A673 (cell line): Measurements from ENCODE around the gene PIGK. TPM values are rescaled to one million over a fixed set of nuclear protein-coding genes. Genes with fewer than 3 reads are reported as not detected.

ENCODE experiments used
- Bru-seq: library from RNA; stranded (reverse); fragments of 400-500 nt; gene quantifications from one replicate; lab custom pipeline; 2021; lab: Mats Ljungman, UMichigan
- BruChase-seq, 2 experiments: library from RNA; stranded (reverse); fragments of 400-500 nt; gene quantifications; one replicate each; lab custom pipeline; 2021; lab: Mats Ljungman, UMichigan
- BruUV-seq: library from RNA; stranded (reverse); fragments of 400-500 nt; replicated peaks from 2 replicates; lab custom pipeline; 2021; lab: Mats Ljungman, UMichigan
- CTCF ChIA-PET: fragments of 300-600 bp; sonication (Branson Sonifier 250); formaldehyde crosslinking; loops from one replicate; lab custom pipeline; 2022; ENCODE audit warnings: antibody characterized with exemption; lab: Charles Lee
- POLR2A ChIA-PET: fragments of 300-600 bp; sonication (Branson Sonifier 250); formaldehyde crosslinking; loops from one replicate; lab custom pipeline; 2022; ENCODE audit warnings: antibody characterized with exemption; ENCODE audit not compliant: low non-redundant PET; lab: Charles Lee
- DNase-seq: peaks from one replicate; pipeline ENCODE4 v3.0.0-alpha.2; 2015; ENCODE audit warnings: low spot score
- H3K27ac ChIP-seq: fragments of 200-600 bp; sonication (generic); 2 replicates; pipeline ENCODE4 v1.5.1; 2016; ENCODE audit warnings: mixed run types, low read depth, mild to moderate bottlenecking, mixed read lengths, antibody characterized with exemption, low read length; ENCODE audit not compliant: poor library complexity, severe bottlenecking
- H3K27me3 ChIP-seq: fragments of 200-600 bp; sonication (generic); replicated peaks from 2 replicates; pipeline ENCODE4 v1.6.1; 2017; ENCODE audit warnings: mixed run types, low read depth, mild to moderate bottlenecking, mixed read lengths, antibody characterized with exemption, low read length; ENCODE audit not compliant: insufficient read depth, poor library complexity
- H3K36me3 ChIP-seq: fragments of 200-600 bp; sonication (generic); 2 replicates; pipeline ENCODE4 v1.6.1; 2016; ENCODE audit warnings: mixed run types, mild to moderate bottlenecking, mixed read lengths, antibody characterized with exemption, low read length; ENCODE audit not compliant: insufficient read depth, poor library complexity, severe bottlenecking
- H3K4me1 ChIP-seq: fragments of 200-600 bp; sonication (generic); 2 replicates; pipeline ENCODE4 v1.6.1; 2017; ENCODE audit warnings: mixed run types, mild to moderate bottlenecking, mixed read lengths, antibody characterized with exemption, low read length; ENCODE audit not compliant: insufficient read depth, poor library complexity, severe bottlenecking
- H3K4me3 ChIP-seq: fragments of 200-600 bp; sonication (generic); 2 replicates; pipeline ENCODE4 v1.5.1; 2016; ENCODE audit warnings: low read depth, mixed run types, mild to moderate bottlenecking, mixed read lengths, low read length; ENCODE audit not compliant: poor library complexity, severe bottlenecking
- H3K9me3 ChIP-seq: fragments of 200-600 bp; sonication (generic); 2 replicates; pipeline ENCODE4 v1.6.1; 2016; ENCODE audit warnings: mixed run types, low read depth, mild to moderate bottlenecking, mixed read lengths, antibody characterized with exemption, low read length; ENCODE audit not compliant: poor library complexity, severe bottlenecking
- EZH2 ChIP-seq: fragments of 200-600 bp; sonication (generic); IDR thresholded peaks from 2 replicates; pipeline ENCODE4 v1.6.1; 2017; ENCODE audit warnings: borderline replicate concordance, low read depth, mild to moderate bottlenecking, mixed read lengths, antibody characterized with exemption, low read length; ENCODE audit not compliant: poor library complexity, severe bottlenecking
- intact Hi-C: fragments of 100-400 bp; cut with micrococcal nuclease; formaldehyde crosslinking; loops from one replicate; pipeline ENCODE4 v1.10.0; 2022; ENCODE audit not compliant: unreplicated experiment
- long read RNA-seq: library from polyadenylated mRNA; stranded (forward); transcript quantifications from one replicate; pipeline ENCODE4 v2.0.0, GENCODE V29; 2022
- total RNA-seq: library from RNA; stranded (reverse); gene quantifications from 2 replicates; pipeline ENCODE4 v1.2.3, GENCODE V29; 2021
- TF ChIP-seq, protein P1 (sequence below): fragments of 300-800, 200-600 bp; sonication (generic); conservative IDR thresholded peaks from 2 replicates; pipeline ENCODE4 v1.5.1; 2017; ENCODE audit warnings: low read depth, mild to moderate bottlenecking, antibody characterized with exemption, low read length, moderate library complexity, mixed read lengths

Gene PIGK
- total RNA-seq (28.8 and 34.3 TPM in 2 replicates), Bru-seq, nascent RNA (percentile 68 among the genes with signal in this experiment), BruChase-seq, experiment 1, labeled RNA remaining after a 2-hour chase (percentile 57 among the genes with signal in this experiment), BruChase-seq, experiment 2, labeled RNA remaining after a 6-hour chase (percentile 55 among the genes with signal in this experiment)
- long read RNA-seq, full-length matches to known transcripts, result 92 of 110 reads
- long read RNA-seq, partial matches to known transcripts, result 3 of 110 reads
- long read RNA-seq, other reads (novel, unspliced or antisense), result 15 of 110 reads

GRCh38 chr1:77219166-77219887 lies at the start of gene PIGK:
Gene PIGK (minus strand): TSS chr1:77219430. CDS start chr1:77219402, 28 bp downstream.
- ChIA-PET POLR2A (no interaction called here), CTCF (no interaction called here)
- peak within 1 kb of the TSS; percentile 70 for H3K4me3 ChIP-seq
- H3K4me1 ChIP-seq, result peaks cover 6% of the 10 kb centered on the region
- intact Hi-C loops, result no loop called here
- no peak for TF ChIP-seq EZH2
- peak; percentile 93 for DNase-seq
- H3K27ac ChIP-seq, result peak within 1 kb of the TSS; percentile 54
- H3K27me3 ChIP-seq, result no peaks in the 10 kb centered on the region
- BruUV-seq, result no TSS peak
- H3K9me3 ChIP-seq, result no peaks in the 10 kb centered on the region
- no peaks in the 10 kb centered on the region for H3K36me3 ChIP-seq

DNA sequence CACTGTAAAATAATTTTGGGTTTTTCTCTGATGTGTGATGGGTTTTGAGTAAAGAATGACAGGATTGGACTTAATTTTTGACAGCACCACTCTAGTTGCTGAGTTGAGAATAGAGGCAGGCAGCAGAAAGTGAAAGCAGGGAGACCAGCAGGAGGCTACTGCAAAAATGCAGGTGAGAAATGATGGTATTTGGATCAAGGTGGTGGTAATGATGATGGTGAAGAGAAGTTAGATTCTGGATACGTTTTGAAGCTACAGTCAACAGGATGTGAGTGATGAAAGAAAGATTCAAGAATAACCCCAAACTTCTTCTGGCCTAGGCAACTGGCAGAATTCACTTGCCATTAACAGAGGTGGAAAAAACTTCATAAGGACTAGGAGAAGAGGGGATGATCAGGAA lies 47.8 kb upstream of the PIGK start:
- Histone ChIP-seq H3K27ac (no peak overlapping the region), H3K4me3 (no peak overlapping the region), H3K9me3 (no peaks in the 10 kb centered on the region), H3K27me3 (no peaks in the 10 kb centered on the region), H3K36me3 (no peaks in the 10 kb centered on the region), H3K4me1 (no peaks in the 10 kb centered on the region)
- no peak for DNase-seq
- POLR2A ChIA-PET, result no interaction called here
- TF ChIP-seq, protein P1, sequence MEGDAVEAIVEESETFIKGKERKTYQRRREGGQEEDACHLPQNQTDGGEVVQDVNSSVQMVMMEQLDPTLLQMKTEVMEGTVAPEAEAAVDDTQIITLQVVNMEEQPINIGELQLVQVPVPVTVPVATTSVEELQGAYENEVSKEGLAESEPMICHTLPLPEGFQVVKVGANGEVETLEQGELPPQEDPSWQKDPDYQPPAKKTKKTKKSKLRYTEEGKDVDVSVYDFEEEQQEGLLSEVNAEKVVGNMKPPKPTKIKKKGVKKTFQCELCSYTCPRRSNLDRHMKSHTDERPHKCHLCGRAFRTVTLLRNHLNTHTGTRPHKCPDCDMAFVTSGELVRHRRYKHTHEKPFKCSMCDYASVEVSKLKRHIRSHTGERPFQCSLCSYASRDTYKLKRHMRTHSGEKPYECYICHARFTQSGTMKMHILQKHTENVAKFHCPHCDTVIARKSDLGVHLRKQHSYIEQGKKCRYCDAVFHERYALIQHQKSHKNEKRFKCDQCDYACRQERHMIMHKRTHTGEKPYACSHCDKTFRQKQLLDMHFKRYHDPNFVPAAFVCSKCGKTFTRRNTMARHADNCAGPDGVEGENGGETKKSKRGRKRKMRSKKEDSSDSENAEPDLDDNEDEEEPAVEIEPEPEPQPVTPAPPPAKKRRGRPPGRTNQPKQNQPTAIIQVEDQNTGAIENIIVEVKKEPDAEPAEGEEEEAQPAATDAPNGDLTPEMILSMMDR, result no peak
- TF ChIP-seq EZH2, result no peak
- intact Hi-C loops, result no loop called here
- no TSS peak for BruUV-seq
- CTCF ChIA-PET, result no interaction called here

DNA sequence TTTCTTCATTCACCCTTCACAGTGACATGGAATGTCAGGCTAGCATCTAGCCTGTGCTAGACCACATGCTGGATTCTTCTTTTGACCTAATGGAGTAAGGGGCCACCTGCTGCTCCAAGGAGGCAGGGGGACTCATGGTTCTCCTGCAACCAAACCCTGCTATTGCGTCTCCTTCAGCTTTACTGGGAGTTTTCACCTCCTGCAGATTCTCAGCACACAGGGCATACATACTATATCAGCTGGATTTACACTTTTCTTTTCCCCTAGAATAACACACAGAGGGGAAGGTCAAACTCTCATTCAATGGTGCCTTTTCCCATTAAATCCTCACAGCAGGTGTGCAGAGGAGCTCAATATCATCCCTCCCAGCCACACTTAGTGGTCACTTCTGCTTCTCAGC lies 46.0 kb upstream of the PIGK start:
- no peaks in the 10 kb centered on the region for H3K4me1 ChIP-seq
- no peaks in the 10 kb centered on the region for H3K9me3 ChIP-seq
- ChIA-PET POLR2A (no interaction called here), CTCF (no interaction called here)
- H3K27me3 ChIP-seq, result no peaks in the 10 kb centered on the region
- BruUV-seq, result no TSS peak
- H3K27ac ChIP-seq, result no peak overlapping the region
- H3K36me3 ChIP-seq, result no peaks in the 10 kb centered on the region
- DNase-seq, result no peak
- intact Hi-C loops, result no loop called here
- no peak for TF ChIP-seq EZH2
- TF ChIP-seq, protein P1, result no peak
- H3K4me3 ChIP-seq, result no peak overlapping the region
